ENCODE measurements around the gene NDUFB6.

DNA sequence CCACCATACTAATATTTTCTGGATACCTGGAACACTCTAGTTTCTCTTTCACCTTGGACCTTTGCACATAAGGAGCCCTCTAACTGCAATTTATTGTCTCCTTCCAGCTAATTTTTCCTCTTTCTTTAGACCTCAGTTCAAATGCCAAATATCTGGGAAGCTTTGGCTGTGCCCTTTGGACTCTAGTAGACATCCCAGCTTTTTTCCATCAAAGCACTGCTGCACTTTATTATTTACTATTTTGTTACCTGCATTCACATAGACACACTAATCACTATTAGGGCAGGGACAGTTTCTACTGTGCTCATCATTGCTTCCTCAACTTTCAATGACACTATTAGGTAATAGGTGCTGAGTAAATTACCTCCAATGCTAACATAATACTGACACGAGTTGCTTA is 49.0 kb downstream of the NDUFB6 start:
- TF ChIP-seq, protein P1, sequence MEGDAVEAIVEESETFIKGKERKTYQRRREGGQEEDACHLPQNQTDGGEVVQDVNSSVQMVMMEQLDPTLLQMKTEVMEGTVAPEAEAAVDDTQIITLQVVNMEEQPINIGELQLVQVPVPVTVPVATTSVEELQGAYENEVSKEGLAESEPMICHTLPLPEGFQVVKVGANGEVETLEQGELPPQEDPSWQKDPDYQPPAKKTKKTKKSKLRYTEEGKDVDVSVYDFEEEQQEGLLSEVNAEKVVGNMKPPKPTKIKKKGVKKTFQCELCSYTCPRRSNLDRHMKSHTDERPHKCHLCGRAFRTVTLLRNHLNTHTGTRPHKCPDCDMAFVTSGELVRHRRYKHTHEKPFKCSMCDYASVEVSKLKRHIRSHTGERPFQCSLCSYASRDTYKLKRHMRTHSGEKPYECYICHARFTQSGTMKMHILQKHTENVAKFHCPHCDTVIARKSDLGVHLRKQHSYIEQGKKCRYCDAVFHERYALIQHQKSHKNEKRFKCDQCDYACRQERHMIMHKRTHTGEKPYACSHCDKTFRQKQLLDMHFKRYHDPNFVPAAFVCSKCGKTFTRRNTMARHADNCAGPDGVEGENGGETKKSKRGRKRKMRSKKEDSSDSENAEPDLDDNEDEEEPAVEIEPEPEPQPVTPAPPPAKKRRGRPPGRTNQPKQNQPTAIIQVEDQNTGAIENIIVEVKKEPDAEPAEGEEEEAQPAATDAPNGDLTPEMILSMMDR (IDR thresholded peaks at IDR 0.05): no peak
- TF ChIP-seq ZFX (IDR thresholded peaks at IDR 0.05; ENCODE audit: borderline replicate concordance): no peak
